Adipocyte (in vitro differentiated cells): ENCODE results near the gene RPL38.

Experiments
- DNase-seq: peaks from one replicate; pipeline ENCODE4 v3.0.0-alpha.2; 2015; ENCODE audit warnings: low read depth
- H3K27me3 ChIP-seq: replicated peaks from 2 replicates; pipeline ENCODE4 v1.7.0; 2013; ENCODE audit warnings: mild to moderate bottlenecking, low read length, moderate library complexity; ENCODE audit not compliant: control insufficient read depth, insufficient read depth
- H3K36me3 ChIP-seq: 2 replicates; pipeline ENCODE4 v1.7.0; 2013; ENCODE audit warnings: low read length, mild to moderate bottlenecking, moderate library complexity; ENCODE audit not compliant: control insufficient read depth, insufficient read depth, severe bottlenecking
- H3K4me1 ChIP-seq: 2 replicates; pipeline ENCODE4 v1.7.0; 2013; ENCODE audit warnings: mild to moderate bottlenecking, low read length, moderate library complexity; ENCODE audit not compliant: control insufficient read depth, insufficient read depth
- H3K4me3 ChIP-seq: 2 replicates; pipeline ENCODE4 v1.7.0; 2013; ENCODE audit warnings: mild to moderate bottlenecking, low read length, moderate library complexity
- H3K9ac ChIP-seq: 2 replicates; pipeline ENCODE4 v1.7.0; 2013; ENCODE audit warnings: mild to moderate bottlenecking, low read length, moderate library complexity
- H3K9me3 ChIP-seq: 2 replicates; pipeline ENCODE4 v1.7.0; 2013; ENCODE audit warnings: mild to moderate bottlenecking, low read length, moderate library complexity; ENCODE audit not compliant: control insufficient read depth

The RPL38 gene

DNA sequence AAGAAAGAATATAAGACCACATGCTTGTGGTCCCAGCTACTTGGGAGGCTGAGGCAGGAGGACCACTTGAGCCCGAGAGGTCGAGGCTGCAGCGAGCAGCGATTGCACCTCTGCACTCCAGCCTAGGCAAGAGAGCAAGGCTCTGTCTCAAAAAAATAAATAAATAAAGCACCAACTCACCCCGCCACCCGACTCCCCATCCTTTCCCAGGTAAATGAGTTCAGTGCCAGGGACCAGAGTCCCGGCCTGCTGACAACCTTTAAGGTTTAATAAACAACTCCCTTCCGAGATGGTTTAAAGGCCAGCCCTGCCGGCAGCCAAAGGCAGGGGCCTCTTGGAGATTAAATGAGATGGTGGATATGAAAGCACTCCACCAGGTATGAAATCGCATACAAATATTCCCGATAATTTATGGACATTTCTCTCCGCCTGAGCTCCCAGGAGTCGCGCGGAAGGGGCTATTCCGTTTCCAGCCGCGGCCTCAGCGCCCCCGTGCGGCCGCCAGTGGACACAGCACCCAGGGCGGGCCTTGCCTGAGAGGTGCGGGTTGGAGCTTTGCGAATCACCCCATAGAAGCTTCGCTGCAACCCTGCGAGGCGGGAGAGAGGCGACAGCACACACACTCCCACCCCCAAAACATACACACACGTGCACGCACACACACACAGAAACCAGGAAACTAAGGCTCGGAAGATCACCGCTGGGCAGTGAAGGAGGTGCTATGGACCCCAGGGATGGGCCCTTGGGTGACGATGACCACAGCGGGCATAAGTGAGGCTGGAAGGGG is 4.0 kb upstream of the RPL38 start:
- Histone ChIP-seq H3K27me3 (peaks cover 66% of the 10 kb centered on the region), H3K9me3 (no peaks in the 10 kb centered on the region), H3K4me3 (no peak overlapping the region), H3K9ac (no peak overlapping the region), H3K4me1 (peaks cover 4% of the 10 kb centered on the region), H3K36me3 (no peaks in the 10 kb centered on the region)
- DNase-seq: peak; percentile 68

GRCh38 chr17:74200112-74200511 is 3.4 kb upstream of the RPL38 start:
- Histone ChIP-seq H3K4me3 (no peak overlapping the region), H3K4me1 (peaks cover 10% of the 10 kb centered on the region), H3K36me3 (peaks cover 4% of the 10 kb centered on the region), H3K27me3 (peaks cover 60% of the 10 kb centered on the region), H3K9me3 (no peaks in the 10 kb centered on the region), H3K9ac (no peak overlapping the region)
- no peak for DNase-seq

- Histone ChIP-seq H3K9me3 (no peaks in the 10 kb centered on the region), H3K27me3 (peaks cover 48% of the 10 kb centered on the region), H3K4me3 (no peak overlapping the region), H3K36me3 (peaks cover 15% of the 10 kb centered on the region), H3K4me1 (peaks cover 21% of the 10 kb centered on the region), H3K9ac (no peak overlapping the region)
- no peak for DNase-seq
These were observed 2.2 kb upstream of the RPL38 start for GRCh38 chr17:74201250-74201649.

- peaks cover 25% of the 10 kb centered on the region for H3K4me1 ChIP-seq
- peaks cover 42% of the 10 kb centered on the region for H3K27me3 ChIP-seq
- peaks cover 20% of the 10 kb centered on the region for H3K36me3 ChIP-seq
- H3K9me3 ChIP-seq: no peaks in the 10 kb centered on the region
- no peak overlapping the region for H3K9ac ChIP-seq
- H3K4me3 ChIP-seq: no peak overlapping the region
- no peak for DNase-seq
These were observed 1.5 kb upstream of the RPL38 start for GRCh38 chr17:74201948-74202347.

- no peak overlapping the region for H3K4me3 ChIP-seq
- no peaks in the 10 kb centered on the region for H3K9me3 ChIP-seq
- no peak for DNase-seq
- H3K36me3 ChIP-seq: peaks cover 30% of the 10 kb centered on the region
- peaks cover 32% of the 10 kb centered on the region for H3K27me3 ChIP-seq
- peaks cover 28% of the 10 kb centered on the region for H3K4me1 ChIP-seq
- no peak overlapping the region for H3K9ac ChIP-seq
These were observed 540 bp upstream of the RPL38 start for GRCh38 chr17:74202938-74203337.

DNA sequence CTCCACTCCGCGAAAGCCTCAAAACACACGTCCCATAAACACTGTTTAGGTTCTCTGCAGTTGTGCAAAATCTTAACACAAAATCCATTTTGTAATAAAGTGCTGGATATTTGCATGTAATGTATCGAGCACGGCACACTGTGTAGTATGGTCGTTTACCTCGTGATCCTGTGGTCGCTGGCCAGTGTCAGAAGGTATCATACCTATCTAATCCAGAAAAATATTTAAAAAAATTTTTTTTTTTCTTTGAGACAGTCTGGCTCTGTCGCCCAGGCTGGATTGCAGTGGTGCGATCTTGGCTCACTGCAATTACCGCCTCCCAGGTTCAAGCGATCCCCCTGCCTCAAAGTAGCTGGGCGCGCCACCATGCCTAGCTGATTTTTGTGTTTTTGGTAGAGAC is 996 bp downstream of the RPL38 start:
- peaks cover 31% of the 10 kb centered on the region for H3K4me1 ChIP-seq
- H3K9ac ChIP-seq: peak overlapping the region; percentile 98
- no peak for DNase-seq
- peaks cover 22% of the 10 kb centered on the region for H3K27me3 ChIP-seq
- peak overlapping the region; percentile 100 for H3K4me3 ChIP-seq
- H3K36me3 ChIP-seq: peaks cover 45% of the 10 kb centered on the region
- H3K9me3 ChIP-seq: no peaks in the 10 kb centered on the region

- Histone ChIP-seq H3K9ac (peak overlapping the region; percentile 98), H3K9me3 (no peaks in the 10 kb centered on the region), H3K4me1 (peaks cover 30% of the 10 kb centered on the region), H3K27me3 (peaks cover 15% of the 10 kb centered on the region), H3K36me3 (peaks cover 53% of the 10 kb centered on the region), H3K4me3 (peak overlapping the region; percentile 100)
- no peak for DNase-seq
These were observed 1.8 kb downstream of the RPL38 start for GRCh38 chr17:74205274-74205673.

DNA sequence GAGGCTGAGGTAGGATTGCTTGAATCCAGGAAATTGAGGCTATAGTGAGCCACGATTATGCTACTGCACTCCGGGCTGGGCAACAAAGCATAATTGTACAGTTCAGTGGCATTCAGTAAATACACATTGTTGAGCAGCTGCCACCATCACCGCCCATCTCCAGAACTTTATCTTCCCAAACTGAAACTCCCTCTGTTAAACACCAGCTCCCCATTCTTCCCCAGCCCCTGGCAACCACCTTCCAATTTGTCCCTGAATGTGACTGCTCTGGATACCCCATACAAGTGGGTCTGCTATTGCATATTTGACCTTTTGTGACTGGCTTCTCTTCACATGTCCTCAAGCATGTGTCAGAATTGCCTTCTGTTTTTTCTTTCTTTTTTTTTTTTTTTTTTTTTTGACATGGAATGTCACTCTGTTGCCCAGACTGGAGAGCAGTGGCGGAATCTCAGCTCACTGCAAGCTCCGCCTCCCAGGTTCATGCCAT is 2.9 kb downstream of the RPL38 start:
- Histone ChIP-seq H3K4me3 (peak overlapping the region; percentile 35), H3K36me3 (peaks cover 54% of the 10 kb centered on the region), H3K4me1 (peaks cover 41% of the 10 kb centered on the region), H3K27me3 (peaks cover 10% of the 10 kb centered on the region), H3K9me3 (no peaks in the 10 kb centered on the region), H3K9ac (peak overlapping the region; percentile 20)
- no peak for DNase-seq

DNA sequence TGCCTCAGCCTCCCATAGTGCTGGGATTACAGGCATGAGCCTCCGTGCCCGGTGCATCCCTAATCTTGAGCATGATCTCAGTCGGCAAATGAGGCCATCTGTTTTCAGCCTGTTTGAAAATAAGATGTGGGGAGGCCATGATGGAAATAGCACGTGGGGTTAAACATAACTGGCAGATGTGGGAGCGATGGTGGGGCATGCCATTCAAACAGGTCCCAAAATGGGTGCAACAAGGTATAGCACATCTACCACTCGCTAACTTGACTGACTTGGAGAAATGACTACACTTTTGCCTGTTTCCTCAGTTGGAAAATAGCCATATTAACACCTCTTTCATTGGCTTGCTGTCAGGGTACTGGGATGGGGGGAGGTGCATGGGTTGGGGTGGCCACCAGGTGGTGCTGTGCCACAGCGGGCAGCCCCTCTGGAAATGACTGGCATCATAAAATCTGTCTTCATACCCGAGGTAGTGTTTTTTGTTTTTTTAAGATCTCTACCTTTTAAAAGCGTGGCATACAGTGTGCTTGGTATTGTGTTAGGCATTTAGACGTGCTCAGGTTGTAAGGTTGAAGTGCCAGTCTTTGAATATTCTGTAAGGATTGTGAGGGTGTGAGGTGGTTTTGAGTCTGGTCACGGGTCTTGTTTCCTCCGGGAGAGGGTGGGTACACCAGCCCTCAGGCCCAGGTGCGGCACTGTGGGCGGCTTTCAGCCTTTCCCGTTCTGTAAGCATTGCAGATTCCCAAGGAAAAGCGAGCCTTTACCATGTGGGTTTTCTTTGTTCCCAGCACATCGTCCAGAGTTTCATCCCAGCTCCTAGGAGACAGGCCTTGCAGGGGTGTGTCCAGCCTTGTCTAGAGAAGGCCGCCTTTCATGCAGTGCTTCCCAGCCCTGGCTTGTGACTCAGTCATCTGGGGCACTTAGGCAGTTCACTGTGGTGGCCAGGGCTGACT is 7.0 kb downstream of the RPL38 start:
- Histone ChIP-seq H3K4me1 (peaks cover 47% of the 10 kb centered on the region), H3K36me3 (peaks cover 47% of the 10 kb centered on the region), H3K9me3 (no peaks in the 10 kb centered on the region), H3K9ac (peak overlapping the region; percentile 6), H3K27me3 (no peaks in the 10 kb centered on the region), H3K4me3 (no peak overlapping the region)
- DNase-seq: peak; percentile 78

GRCh38 chr17:74211141-74211911 is 7.8 kb downstream of the RPL38 start:
- Histone ChIP-seq H3K27me3 (no peaks in the 10 kb centered on the region), H3K9ac (peak overlapping the region; percentile 83), H3K4me1 (peaks cover 38% of the 10 kb centered on the region), H3K9me3 (no peaks in the 10 kb centered on the region), H3K36me3 (peaks cover 38% of the 10 kb centered on the region), H3K4me3 (peak overlapping the region; percentile 89)
- DNase-seq: no peak

GRCh38 chr17:74211912-74212208 is 8.4 kb downstream of the RPL38 start:
- Histone ChIP-seq H3K4me1 (peaks cover 36% of the 10 kb centered on the region), H3K9me3 (no peaks in the 10 kb centered on the region), H3K4me3 (peak overlapping the region; percentile 89), H3K27me3 (no peaks in the 10 kb centered on the region), H3K36me3 (peaks cover 35% of the 10 kb centered on the region), H3K9ac (peak overlapping the region; percentile 83)
- no peak for DNase-seq
